ENCODE data around the gene RFX5.
"Not testable (repeated sequence)": the region's sequence is repeated elsewhere in the genome, so short reads cannot be mapped to it uniquely, and the experiment has no call there.

The RFX5 gene

GRCh38 chr1:151362308-151363155 is 15.5 kb upstream of the RFX5 start:
- no peak for DNase-seq (ENCODE audit: low read depth in 2 of 2)

- no peak for DNase-seq (ENCODE audit: low read depth in 2 of 2)
These were observed 14.8 kb upstream of the RFX5 start for GRCh38 chr1:151361883-151362282.

DNA sequence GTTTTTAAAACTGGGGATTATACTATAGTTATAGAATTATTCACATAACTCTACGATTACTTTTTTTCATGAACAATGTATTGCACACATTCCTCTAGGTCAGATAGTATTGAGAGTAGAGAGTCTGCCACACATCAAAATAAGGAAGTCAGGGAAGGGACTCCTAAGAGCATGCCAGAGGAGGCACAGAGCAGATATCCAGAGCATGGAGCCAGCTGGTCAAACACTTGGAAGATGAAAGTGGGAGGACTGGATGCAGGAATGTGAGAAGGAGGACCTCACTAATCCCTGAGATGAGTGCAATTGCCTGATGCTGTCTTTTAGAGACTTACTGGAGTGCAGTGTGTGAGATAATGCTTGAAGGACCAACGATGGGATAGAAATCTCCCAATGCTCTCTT is 9.6 kb upstream of the RFX5 start:
- DNase-seq (ENCODE audit: low read depth in 2 of 2), result no peak

GRCh38 chr1:151352021-151352718 is 5.1 kb upstream of the RFX5 start:
- DNase-seq (ENCODE audit: low read depth in 2 of 2), result no peak

- not testable (repeated sequence) for DNase-seq (ENCODE audit: low read depth in 2 of 2)
These were observed 3.3 kb upstream of the RFX5 start for GRCh38 chr1:151350323-151350722.

- DNase-seq (ENCODE audit: low read depth in 2 of 2), result no peak
These were observed 633 bp upstream of the RFX5 start for GRCh38 chr1:151347523-151348246.

DNA sequence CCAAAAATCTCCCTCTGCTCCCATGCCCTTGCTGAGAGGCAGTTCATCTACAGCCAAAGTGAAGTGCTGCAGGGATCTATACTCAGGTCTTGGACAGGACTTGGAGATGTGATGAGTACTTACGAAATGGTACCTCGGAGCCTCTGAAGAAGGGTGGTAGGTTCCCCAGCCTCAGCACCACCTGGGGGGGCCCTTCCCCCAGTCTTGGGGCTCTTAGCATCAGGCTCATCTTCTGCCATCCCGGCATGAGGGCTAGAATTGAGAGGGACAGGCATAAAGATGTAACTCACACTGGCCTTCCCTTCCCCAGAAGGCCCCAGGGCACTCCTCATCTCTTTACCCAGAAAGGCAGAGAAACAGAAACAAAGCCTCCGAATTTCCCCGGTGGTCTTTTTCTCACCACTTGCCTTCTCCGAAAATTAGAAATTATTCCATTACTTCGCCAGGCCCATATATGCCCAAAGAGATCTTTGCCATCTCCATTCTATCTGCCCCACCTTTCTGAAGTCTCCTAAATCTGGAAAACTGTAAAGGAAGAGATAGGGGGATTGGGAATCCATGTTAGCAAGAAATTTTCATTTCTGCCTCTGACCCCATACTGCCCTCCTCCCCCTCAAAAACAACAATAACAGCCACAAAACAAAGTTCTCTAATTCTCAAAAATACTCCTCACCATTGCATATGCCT is 827 bp downstream of the RFX5 start:
- DNase-seq (ENCODE audit: low read depth in 2 of 2), result no peak

GRCh38 chr1:151344291-151344690 is 2.8 kb downstream of the RFX5 start:
- DNase-seq (ENCODE audit: low read depth in 2 of 2), result no peak

DNA sequence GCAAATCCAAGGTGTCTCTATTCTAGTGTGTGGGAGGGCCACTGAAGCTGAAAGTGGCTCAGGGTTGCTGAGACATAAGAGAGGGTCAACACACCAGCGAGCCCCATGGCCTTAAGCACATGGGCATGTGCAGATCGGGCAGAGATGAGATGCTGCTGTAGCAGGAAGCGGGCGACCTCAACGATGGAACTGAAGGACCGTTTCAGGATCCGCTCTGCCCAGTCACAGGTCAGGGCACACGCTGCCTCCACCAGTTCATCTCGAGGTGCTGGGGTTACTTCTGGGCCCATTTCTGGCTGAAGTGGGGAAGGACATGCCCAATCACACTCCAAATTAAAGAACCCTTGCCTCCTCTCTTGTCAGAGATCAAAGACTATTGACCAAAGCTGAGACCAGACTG is 3.5 kb downstream of the RFX5 start:
- DNase-seq (ENCODE audit: low read depth in 2 of 2), result no peak

- no peak for DNase-seq (ENCODE audit: low read depth in 2 of 2)
These were observed 4.5 kb downstream of the RFX5 start for GRCh38 chr1:151342569-151342968.

GRCh38 chr1:151342021-151342420 is 5.0 kb downstream of the RFX5 start:
- no peak for DNase-seq (ENCODE audit: low read depth in 2 of 2)

- peak; percentile 13 to 17 for DNase-seq (ENCODE audit: low read depth in 2 of 2)
These were observed 5.9 kb downstream of the RFX5 start for GRCh38 chr1:151340870-151341754.

DNA sequence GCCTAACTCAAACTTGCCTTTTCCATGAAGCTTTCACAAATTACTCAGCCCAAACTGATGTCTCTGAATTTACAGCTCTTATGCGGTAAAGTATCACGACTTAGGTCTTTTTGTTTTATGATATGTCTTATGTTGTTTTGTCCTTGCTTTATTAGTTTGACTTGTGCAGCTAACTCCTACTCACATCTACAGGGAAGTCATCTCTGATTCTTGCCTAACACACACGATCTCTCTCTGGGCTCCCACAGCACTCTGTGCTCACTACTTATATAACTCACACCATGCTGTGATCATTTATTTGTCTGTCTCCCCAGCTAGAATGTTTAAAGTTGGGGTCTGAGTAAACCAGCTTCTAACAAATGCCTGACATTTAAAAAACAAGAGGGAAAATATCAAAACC is 10.5 kb downstream of the RFX5 start:
- no peak for DNase-seq (ENCODE audit: low read depth in 2 of 2)

GRCh38 chr1:151334822-151335221 is 12.2 kb downstream of the RFX5 start:
- DNase-seq (ENCODE audit: low read depth in 2 of 2), result no peak

DNA sequence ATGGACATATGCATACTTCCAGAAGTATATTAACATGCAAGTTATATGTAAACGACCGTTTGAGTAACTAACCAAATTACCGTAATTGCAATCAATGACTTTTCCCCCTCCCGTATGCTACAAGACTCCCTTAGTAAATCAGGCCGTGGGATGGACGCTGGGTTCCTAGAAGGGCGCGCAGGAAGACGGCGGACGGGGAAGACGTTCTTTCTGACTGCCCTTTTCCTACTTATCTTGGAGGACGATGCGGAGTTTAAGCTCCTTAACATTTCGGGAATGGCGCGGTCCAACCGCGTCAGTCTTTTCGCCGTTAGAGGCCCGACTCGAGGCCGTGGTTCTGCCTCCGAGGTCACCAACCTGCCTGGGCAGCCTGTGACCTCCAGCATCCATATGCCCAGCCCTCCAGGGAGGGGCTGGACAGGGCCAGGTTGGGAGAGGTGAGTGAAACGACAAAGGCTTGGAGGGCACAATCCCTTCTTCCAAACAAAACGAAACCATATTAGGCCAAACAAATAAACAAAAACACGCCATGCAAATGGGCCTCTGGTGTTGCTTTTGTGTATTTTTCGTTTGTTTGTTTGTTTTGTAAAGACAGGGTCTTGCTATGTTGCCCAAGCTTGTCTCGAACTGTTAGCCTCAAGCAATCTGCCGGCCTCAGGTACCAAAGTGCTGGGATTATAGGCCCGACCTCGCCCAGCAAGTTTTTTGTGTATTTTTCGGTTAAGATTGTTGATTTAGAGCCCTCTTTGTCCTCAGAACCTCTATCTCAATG is 19.0 kb downstream of the RFX5 start:
- no peak for DNase-seq (ENCODE audit: low read depth in 2 of 2)

GRCh38 chr1:151327223-151327902 is 19.7 kb downstream of the RFX5 start, which contains the start of gene PI4KB:
TSS of gene PI4KB (minus strand) at chr1:151327416. CDS start at chr1:151316481, 10,935 bp downstream.
- peak; percentile 68 to 81 for DNase-seq (ENCODE audit: low read depth in 2 of 2)

- DNase-seq (ENCODE audit: low read depth in 2 of 2), result peak; percentile 36 to 38
These were observed 20.3 kb downstream of the RFX5 start for GRCh38 chr1:151326619-151327222.

GRCh38 chr1:151325646-151326429 is 21.2 kb downstream of the RFX5 start:
- no peak for DNase-seq (ENCODE audit: low read depth in 2 of 2)
